ENCODE measurements around the gene PLCG2. TPM values are rescaled to one million over a fixed set of nuclear protein-coding genes. Genes with fewer than 3 reads are reported as not detected.
"Not testable (repeated sequence)": the region's sequence is repeated elsewhere in the genome, so short reads cannot be mapped to it uniquely, and the experiment has no call there.

The PLCG2 gene
- total RNA-seq, 1 donor from 2014 or later: 12.4 TPM

DNA sequence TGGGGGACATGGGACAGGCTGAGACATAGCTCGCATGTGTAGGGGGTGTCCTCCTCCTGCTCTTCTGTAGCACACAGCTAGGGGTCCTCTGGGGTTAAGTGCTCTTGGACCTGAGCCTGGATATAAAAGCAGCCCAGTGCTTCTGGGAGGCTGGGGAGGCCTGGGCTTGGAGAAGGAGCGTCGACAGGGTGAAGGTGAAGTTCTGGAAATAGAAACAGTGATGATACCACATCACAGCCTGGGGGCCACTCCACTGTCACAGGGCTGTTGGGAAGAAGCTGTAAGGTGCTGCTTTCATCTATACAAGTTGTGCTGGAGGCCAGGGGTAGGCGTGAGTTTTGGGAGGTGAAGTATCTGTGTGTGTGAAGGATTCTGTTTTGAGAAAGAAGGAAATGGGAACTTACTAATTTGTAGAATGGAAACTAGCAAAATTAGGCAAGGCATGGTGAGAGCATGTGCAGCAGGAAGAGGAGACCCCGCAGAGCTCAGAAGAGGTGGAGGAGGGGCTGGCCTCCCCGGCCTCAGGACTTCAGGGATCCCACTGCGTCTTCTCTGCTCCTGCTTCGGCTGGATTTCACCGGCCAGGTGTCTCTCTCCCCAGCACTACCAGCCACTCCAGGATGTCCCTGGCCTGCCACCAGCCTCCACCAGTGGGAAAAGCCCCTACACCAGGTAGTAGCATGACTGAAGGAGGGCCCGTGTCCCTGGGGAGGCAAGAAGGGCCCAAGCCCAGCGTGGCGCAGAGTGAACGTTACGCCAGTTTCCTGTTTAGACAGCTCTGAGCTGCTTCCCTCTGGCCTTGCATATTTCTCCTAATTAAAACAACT lies 19.4 kb downstream of the PLCG2 start:
- TF ChIP-seq, protein P1, sequence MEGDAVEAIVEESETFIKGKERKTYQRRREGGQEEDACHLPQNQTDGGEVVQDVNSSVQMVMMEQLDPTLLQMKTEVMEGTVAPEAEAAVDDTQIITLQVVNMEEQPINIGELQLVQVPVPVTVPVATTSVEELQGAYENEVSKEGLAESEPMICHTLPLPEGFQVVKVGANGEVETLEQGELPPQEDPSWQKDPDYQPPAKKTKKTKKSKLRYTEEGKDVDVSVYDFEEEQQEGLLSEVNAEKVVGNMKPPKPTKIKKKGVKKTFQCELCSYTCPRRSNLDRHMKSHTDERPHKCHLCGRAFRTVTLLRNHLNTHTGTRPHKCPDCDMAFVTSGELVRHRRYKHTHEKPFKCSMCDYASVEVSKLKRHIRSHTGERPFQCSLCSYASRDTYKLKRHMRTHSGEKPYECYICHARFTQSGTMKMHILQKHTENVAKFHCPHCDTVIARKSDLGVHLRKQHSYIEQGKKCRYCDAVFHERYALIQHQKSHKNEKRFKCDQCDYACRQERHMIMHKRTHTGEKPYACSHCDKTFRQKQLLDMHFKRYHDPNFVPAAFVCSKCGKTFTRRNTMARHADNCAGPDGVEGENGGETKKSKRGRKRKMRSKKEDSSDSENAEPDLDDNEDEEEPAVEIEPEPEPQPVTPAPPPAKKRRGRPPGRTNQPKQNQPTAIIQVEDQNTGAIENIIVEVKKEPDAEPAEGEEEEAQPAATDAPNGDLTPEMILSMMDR (conservative IDR thresholded peaks at IDR 0.05): no peak
- H3K27ac Mint-ChIP-seq: no peak overlapping the region

DNA sequence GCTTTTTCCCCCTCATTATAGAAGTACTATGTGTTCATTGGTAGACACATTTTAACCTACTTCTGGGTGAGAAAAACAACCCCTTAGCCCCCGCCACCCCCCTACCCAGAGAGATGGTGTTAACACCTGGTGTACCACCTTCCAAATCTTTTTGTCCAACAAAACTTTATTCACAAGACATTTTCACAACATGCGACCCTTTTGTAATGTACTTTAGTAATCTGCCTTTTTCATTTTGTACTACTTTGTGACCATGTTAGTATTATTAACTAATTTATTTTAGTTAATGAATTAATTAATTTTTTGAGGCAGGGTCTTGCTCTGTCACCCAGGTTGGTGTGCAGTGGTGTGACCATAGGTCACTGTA lies 20.0 kb downstream of the PLCG2 start:
- no peak overlapping the region for H3K4me3 Mint-ChIP-seq
- no peak for DNase-seq (ENCODE audit: extremely low spot score, unreplicated experiment)
- no peaks in the 10 kb centered on the region for H3K36me3 Mint-ChIP-seq
- H3K4me1 Mint-ChIP-seq (ENCODE audit: unreplicated experiment): peaks cover 3% of the 10 kb centered on the region
- TF ChIP-seq, protein P1 (conservative IDR thresholded peaks at IDR 0.05): no peak
- no peaks in the 10 kb centered on the region for H3K27me3 Mint-ChIP-seq
- H3K9me3 Mint-ChIP-seq: no peaks in the 10 kb centered on the region
- no peak overlapping the region for H3K27ac Mint-ChIP-seq

More for the DNA sequence above, 19.4 kb downstream of the PLCG2 start:
- Mint-ChIP-seq H3K27me3 (no peaks in the 10 kb centered on the region), H3K36me3 (no peaks in the 10 kb centered on the region), H3K9me3 (no peaks in the 10 kb centered on the region), H3K4me3 (no peak overlapping the region), H3K4me1 (ENCODE audit: unreplicated experiment) (peaks cover 3% of the 10 kb centered on the region)
- no peak for DNase-seq (ENCODE audit: extremely low spot score, unreplicated experiment)

DNA sequence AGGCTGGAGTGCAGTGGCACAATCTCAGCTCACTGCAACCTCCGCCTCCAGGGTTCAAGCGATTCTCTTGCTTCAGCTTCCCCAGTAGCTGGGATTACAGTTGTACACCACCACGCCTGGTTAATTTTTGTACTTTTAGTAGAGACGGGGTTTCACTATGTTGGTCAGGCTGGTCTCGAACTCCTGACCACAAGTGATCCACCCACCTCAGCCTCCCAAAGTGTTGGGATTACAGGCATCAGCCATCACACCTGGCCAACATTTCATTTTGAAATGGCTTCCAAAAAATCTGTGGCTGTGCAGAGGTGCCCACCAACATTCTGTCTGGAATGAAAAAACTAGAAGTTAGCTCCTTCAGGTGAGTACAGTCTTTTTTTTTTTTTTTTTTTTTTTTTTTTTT lies 22.6 kb downstream of the PLCG2 start:
- H3K4me3 Mint-ChIP-seq; H3K36me3 Mint-ChIP-seq; DNase-seq (ENCODE audit: extremely low spot score, unreplicated experiment): not testable (repeated sequence)

DNA sequence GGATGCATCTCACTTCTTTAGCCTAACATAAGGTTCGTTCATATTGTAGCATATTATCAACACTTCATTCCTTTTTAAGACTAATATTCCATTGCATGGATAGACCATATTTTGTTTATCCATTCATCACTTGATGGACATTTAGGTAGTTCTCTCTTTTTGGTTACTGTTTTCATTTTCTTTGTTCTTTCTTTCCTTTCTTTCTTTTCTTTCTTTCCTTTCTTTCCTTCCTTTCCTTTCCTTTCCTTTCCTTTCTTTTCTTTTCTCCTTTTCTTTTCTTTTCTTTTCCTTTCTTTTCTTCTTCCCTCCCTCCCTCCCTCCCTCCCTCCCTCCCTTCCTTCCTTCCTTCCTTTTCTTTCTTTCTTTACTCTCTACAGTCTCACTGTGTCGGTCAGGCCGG lies 24.2 kb downstream of the PLCG2 start:
- H3K36me3 Mint-ChIP-seq: no peaks in the 10 kb centered on the region
- TF ChIP-seq, protein P1 (conservative IDR thresholded peaks at IDR 0.05): no peak
- peaks cover 7% of the 10 kb centered on the region for H3K4me1 Mint-ChIP-seq (ENCODE audit: unreplicated experiment)
- DNase-seq (ENCODE audit: extremely low spot score, unreplicated experiment): no peak
- no peaks in the 10 kb centered on the region for H3K27me3 Mint-ChIP-seq
- H3K9me3 Mint-ChIP-seq: no peaks in the 10 kb centered on the region
- H3K4me3 Mint-ChIP-seq: no peak overlapping the region
- no peak overlapping the region for H3K27ac Mint-ChIP-seq

More for the DNA sequence above, 22.6 kb downstream of the PLCG2 start:
- not testable (repeated sequence) for H3K27me3 Mint-ChIP-seq; H3K4me1 Mint-ChIP-seq (ENCODE audit: unreplicated experiment); H3K9me3 Mint-ChIP-seq; H3K27ac Mint-ChIP-seq

DNA sequence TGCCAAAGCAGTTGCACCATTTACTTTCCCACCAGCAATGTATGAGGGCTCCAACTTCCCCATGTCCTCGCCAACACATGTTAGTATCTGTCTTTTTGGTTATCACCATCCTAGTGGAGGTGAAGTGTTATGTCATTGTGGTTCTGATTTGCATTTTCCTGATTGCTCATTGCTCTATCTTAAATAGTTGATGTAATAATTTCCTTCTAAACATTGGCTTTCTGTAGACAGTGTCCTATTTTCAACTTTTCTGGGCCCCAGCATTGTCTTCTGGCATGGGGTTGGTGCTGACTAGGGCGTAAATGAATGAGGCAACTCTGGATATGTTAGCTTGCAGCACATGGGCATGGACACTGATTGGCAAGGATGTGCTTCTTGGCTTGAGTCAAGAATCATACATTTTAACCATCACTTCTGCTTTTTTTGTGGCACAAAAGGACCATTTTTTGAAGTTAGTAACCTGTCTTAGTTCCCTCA lies 25.1 kb downstream of the PLCG2 start:
- Mint-ChIP-seq H3K27ac (no peak overlapping the region), H3K27me3 (no peaks in the 10 kb centered on the region), H3K4me3 (no peak overlapping the region), H3K4me1 (ENCODE audit: unreplicated experiment) (peaks cover 6% of the 10 kb centered on the region), H3K9me3 (no peaks in the 10 kb centered on the region), H3K36me3 (no peaks in the 10 kb centered on the region)
- TF ChIP-seq, protein P1 (conservative IDR thresholded peaks at IDR 0.05): no peak
- no peak for DNase-seq (ENCODE audit: extremely low spot score, unreplicated experiment)

DNA sequence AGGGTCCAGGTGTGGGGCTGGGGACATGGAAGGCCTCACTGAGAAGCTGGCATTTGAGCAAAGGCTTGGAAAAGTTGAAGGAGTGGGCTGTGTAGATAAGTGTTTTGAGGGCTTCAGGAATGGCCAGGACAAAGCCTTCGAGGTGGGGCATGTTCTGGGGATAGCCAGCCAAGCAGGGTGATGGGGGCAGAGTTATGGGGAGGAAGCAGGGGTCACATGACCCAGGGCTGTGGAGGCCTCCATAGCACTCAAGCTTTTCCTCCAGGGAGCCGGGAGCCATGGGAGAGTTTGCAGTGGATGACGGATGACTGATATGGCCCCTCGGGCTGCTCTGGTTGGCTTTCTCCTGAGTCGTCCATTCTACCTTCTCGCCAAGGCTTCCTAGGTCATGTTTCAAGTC lies 27.6 kb downstream of the PLCG2 start:
- H3K27me3 Mint-ChIP-seq: no peaks in the 10 kb centered on the region
- TF ChIP-seq, protein P1 (conservative IDR thresholded peaks at IDR 0.05): no peak
- H3K36me3 Mint-ChIP-seq: no peaks in the 10 kb centered on the region
- no peak for DNase-seq (ENCODE audit: extremely low spot score, unreplicated experiment)
- H3K27ac Mint-ChIP-seq: no peak overlapping the region
- H3K4me3 Mint-ChIP-seq: no peak overlapping the region
- no peaks in the 10 kb centered on the region for H3K9me3 Mint-ChIP-seq
- H3K4me1 Mint-ChIP-seq (ENCODE audit: unreplicated experiment): peaks cover 6% of the 10 kb centered on the region
